ENCODE measurements around the gene SLC16A12. TPM values are rescaled to one million over a fixed set of nuclear protein-coding genes. Genes with fewer than 3 reads are reported as not detected.

SLC16A12 gene
- total and polyA plus RNA-seq, 2 of the 13 experiments (the other 11 are each of a cell fraction or from before 2014, with no cell fraction given): 0.02 TPM; not detected in 1

- TF ChIP-seq HMGXB3 (CRISPR knock-in tag; IDR thresholded peaks at IDR 0.05; ENCODE audit: borderline replicate concordance) (no peak), ZNF20 (CRISPR knock-in tag; IDR thresholded peaks at IDR 0.05) (no peak), HNRNPK (IDR thresholded peaks at IDR 0.05; ENCODE audit: low read depth, low read length, poor library complexity, severe bottlenecking) (no peak), SMARCE1 (IDR thresholded peaks at IDR 0.05; ENCODE audit: borderline replicate concordance) (no peak), NFRKB (IDR thresholded peaks at IDR 0.05) (no peak), ZFP36 (IDR thresholded peaks at IDR 0.05; ENCODE audit: borderline replicate concordance, low read depth, low read length, partially characterized antibody) (no peak), SMAD3 (CRISPR knock-in tag; IDR thresholded peaks at IDR 0.05) (no peak), NPAS2 (CRISPR knock-in tag; IDR thresholded peaks at IDR 0.05; ENCODE audit: borderline replicate concordance) (no peak), CEBPG (CRISPR knock-in tag; IDR thresholded peaks at IDR 0.05) (no peak), ZNF576 (CRISPR knock-in tag; IDR thresholded peaks at IDR 0.05) (no peak), CERS6 (CRISPR knock-in tag; IDR thresholded peaks at IDR 0.05) (no peak), RCOR2 (CRISPR knock-in tag; IDR thresholded peaks at IDR 0.05) (no peak), DNMT3B (CRISPR knock-in tag; conservative IDR thresholded peaks at IDR 0.05) (no peak), ZNF280D (CRISPR knock-in tag; IDR thresholded peaks at IDR 0.05) (peak; percentile 88), TCF7 (IDR thresholded peaks at IDR 0.05; ENCODE audit: low read depth) (no peak), ZNF704 (CRISPR knock-in tag; IDR thresholded peaks at IDR 0.05; ENCODE audit: borderline replicate concordance) (0 out of 2 replicates have a peak, but pooled peaks have one; percentile 12), NFKBIZ (CRISPR knock-in tag; IDR thresholded peaks at IDR 0.05) (no peak), ZNF296 (CRISPR knock-in tag; conservative IDR thresholded peaks at IDR 0.05) (peak; percentile 42; the same call in 1 of the 2 replicates), JUN (CRISPR knock-in tag; IDR thresholded peaks at IDR 0.05) (0 out of 2 replicates have a peak, but pooled peaks have one; percentile 23), ESRRA (CRISPR knock-in tag; IDR thresholded peaks at IDR 0.05; ENCODE audit: low read depth) (no peak)
These were observed 120.2 kb downstream of the SLC16A12 start (continued) for GRCh38 chr10:89414879-89415821.
